WI38 (cell line): ENCODE data around the gene TNS4.
A peak's percentile ranks its signal among the peaks of the same experiment; 100 is the strongest.

Experiments used
- H3K4me3 ChIP-seq: 2 replicates; pipeline ENCODE4 v1.5.1; 2011; ENCODE audit warnings: low read depth, mild to moderate bottlenecking, control low read depth, low read length
- CTCF ChIP-seq: IDR thresholded peaks from 2 replicates; pipeline ENCODE4 v1.5.1; 2012; ENCODE audit warnings: low read depth, mild to moderate bottlenecking, control low read depth, low read length

TNS4 gene

GRCh38 chr17:40443196-40443987, 58.0 kb downstream of the TNS4 start, which contains the start of gene IGFBP4:
TSS of gene IGFBP4 (plus strand) at chr17:40443450. CDS start at chr17:40443736, 286 bp downstream.
- peak within 1 kb of the TSS; percentile 99 for H3K4me3 ChIP-seq
- TF ChIP-seq CTCF, result 0 out of 2 replicates have a peak, but pooled peaks have one; percentile 19

- no peak for TF ChIP-seq CTCF
- H3K4me3 ChIP-seq, result peak overlapping the region; percentile 99
Measured at GRCh38 chr17:40442392-40443195, 58.8 kb downstream of the TNS4 start.

- H3K4me3 ChIP-seq, result no peak overlapping the region
- no peak for TF ChIP-seq CTCF
Measured at GRCh38 chr17:40440166-40440565, 61.3 kb downstream of the TNS4 start.

GRCh38 chr17:40437095-40437732, 64.2 kb downstream of the TNS4 start:
- no peak overlapping the region for H3K4me3 ChIP-seq
- TF ChIP-seq CTCF, result no peak

GRCh38 chr17:40436636-40437035, 64.8 kb downstream of the TNS4 start:
- H3K4me3 ChIP-seq, result no peak overlapping the region
- no peak for TF ChIP-seq CTCF

- TF ChIP-seq CTCF, result peak; percentile 57
- no peak overlapping the region for H3K4me3 ChIP-seq
Measured at GRCh38 chr17:40433551-40434415, 67.6 kb downstream of the TNS4 start.
